ENCODE results near the gene CLK3.

Gene CLK3

GRCh38 chr15:74603789-74604705, 11.6 kb upstream of the CLK3 start:
- FAIRE-seq: no peak

DNA sequence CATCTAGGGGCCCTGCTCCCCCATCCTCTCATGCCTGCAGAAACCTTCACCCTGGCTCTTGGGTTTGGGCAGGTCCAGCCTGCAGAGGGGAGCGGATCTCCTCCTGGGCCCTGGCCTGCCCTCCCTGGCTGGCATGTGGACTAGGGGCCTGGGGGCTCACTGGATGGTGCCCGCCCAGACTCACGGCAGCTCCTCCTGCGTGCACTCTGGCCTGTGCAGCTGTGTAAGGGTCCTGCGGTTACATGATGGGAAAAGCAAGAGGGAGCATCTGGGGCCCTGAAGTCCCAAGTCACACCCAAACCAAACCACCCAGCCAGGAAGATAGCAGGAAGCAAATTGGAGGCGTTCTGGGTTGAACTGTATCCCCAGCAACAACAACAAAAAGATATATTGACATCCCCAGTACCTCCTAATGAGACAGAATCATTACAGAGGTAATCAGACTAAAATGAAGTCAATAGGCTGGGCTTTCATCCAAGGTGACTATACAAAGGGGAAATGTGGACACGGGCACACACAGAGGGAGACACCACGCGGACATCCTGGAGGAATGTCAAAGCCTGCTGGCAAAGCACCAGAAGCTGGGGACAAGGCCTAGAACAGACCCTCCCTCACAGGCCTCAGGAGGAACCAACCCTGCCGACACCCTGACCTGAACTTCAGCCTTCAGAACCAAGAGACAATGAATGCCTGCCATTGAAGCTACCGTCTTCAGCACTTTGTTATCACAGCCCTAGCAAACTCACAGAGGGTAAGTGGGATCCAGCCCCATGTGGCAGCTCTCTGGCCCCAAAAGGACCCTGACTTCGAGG, 10.4 kb upstream of the CLK3 start:
- FAIRE-seq: no peak

DNA sequence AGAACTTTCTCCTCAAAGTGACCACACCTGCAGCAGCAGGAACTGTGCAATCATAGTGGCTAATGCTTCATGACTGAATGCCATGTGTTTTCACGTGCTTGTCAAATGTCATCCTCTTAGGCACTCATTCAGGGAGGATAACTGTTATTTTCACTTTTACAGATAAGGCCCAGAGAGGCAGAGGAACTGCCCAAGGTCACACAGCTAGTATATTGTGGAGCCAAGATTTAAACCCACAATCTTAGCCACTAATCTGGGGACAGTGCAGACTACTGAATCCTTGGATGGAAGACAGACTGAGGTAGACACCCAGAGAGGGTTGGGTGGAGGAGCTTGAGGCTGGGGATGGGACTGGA, 9.9 kb upstream of the CLK3 start:
- no peak for FAIRE-seq

DNA sequence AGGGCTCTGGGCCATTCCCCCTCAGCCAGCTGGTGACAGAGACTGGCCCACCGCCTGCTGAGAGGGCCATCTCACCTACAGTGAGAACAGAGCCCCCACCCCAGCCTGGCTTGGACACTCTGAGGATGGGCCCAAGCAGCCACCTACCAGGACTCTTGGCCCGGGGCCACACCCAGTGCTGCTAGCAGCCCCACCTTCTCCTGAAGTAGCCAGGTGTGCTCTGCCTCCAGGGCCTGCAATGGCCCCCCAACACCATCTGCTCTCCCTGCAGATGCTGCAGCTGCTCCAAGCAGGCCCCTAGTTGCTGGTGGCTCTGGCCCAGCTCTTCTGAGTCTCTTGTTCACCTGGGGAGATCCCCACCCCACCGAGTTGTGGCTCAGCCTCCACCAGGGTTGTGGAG, 6.8 kb upstream of the CLK3 start:
- no peak for FAIRE-seq

DNA sequence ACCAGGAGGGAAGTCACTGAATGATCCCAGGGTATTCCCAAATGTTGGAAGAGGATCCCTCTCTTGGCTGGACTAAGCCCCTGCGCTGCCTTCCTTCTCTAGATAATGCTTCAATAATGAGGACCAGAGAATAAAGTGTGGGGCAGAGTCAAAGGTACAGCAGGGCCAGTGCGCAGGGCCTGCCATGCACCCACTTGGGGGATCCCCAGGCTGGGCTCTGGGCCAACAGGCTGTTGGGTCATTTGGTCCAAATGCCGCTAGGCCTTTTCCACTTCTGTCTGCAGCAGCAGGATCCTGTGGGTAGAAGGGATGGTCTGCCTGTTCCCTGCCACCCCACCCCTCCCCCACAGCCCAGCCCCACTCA, 5.7 kb upstream of the CLK3 start:
- no peak for FAIRE-seq

GRCh38 chr15:74610302-74610951, 5.2 kb upstream of the CLK3 start:
- FAIRE-seq: no peak

DNA sequence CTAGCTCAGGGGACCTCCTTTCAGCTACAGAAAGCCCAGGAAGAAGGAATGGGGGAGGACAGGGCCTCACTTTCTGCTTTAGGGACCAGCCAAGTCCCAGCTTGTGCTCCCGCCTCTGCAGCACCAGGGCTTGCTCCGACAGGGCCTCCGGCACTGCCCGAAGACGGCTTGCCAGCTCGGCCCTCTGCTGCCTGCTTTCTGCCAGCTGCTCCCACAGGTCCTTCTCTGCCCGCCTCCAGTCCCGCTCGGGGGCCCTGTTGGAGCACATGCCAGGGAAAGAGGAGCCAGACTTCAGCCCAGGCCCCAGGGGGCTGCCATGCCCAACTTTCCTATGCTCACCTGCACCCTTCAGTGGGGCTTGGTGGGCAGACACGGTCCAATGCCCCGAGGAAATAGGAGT, 4.3 kb upstream of the CLK3 start:
- no peak for FAIRE-seq

GRCh38 chr15:74611834-74612233, 3.8 kb upstream of the CLK3 start:
- FAIRE-seq: no peak

GRCh38 chr15:74612677-74613076, 3.0 kb upstream of the CLK3 start:
- FAIRE-seq: no peak

DNA sequence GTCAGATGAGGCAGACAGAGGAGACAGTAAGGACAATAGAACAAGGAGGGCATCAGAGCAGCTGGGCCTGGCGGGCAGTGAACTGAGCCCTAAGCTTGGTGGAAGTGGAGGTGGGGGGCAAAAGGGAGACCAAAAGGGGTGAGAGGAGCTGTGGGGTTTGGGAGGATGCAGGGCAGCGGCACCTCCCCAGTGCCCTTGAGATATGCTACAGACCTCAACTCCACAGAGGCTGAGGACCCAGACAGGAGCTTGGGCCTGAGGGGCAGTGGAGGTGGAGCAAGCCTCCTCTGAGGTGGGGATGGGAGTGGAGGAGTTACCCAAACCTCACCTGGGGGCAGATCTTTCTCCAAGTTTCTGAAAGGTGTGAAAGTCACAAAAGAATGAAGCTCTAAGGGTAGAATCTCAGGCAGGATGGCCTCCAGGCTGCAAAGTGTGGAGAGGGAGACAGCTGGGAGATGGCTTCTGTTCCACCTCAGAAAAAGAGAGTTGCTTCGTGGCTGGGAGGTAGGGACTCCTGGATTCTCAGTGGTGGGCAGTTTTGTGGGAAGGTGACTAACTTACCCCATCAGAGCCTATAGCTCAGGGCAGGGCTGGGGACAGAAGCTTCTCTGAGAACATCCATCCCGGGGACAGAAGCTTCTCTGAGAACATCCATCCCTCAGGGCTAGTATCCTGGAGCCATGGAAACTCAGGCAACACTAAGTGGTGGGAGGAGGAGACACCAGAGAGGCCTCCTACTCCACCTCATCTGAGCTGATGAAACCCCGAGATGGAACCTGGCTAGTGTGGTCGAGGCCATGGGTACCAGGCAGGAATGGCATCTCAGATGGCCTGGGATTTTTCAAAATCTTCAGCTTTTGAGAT, 2.3 kb upstream of the CLK3 start:
- no peak for FAIRE-seq

- FAIRE-seq: no peak
These were observed 1.5 kb upstream of the CLK3 start for GRCh38 chr15:74613953-74614743.

GRCh38 chr15:74614744-74615507, 710 bp upstream of the CLK3 start:
- no peak for FAIRE-seq

DNA sequence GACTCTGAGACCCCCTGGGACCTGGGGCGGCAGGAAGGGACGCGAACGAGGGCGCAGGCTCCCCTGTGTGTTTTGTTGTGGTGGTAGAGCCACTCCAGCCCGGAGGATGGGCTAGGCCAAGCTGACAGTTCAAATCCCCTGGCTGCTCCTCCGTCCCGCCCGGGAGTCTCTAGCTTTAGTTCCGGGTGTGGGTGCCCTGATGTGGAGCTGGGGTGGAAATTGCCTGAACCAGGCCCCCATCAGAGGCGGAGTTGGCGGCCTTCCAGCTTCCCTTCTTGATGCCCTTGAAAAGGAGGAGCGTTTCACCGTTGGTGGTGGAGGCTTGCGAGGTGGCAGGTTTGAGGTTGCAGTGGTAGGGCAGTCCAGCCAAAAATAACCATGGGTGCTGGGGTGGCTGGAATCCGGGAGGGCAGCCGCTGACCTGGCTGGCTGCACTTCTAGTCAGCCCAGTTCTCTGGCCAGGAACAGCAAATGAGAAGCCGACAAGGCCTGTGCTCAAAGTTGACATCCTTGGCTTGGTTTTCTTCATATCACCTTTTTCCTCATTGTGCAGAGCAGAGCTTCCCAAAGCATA, 817 bp downstream of the CLK3 start:
- no peak for FAIRE-seq

- FAIRE-seq: no peak
These were observed 1.4 kb downstream of the CLK3 start for GRCh38 chr15:74616996-74617395.

GRCh38 chr15:74618841-74619596, 3.4 kb downstream of the CLK3 start:
- FAIRE-seq: no peak

- FAIRE-seq: no peak
These were observed 4.4 kb downstream of the CLK3 start for GRCh38 chr15:74619916-74620635.

GRCh38 chr15:74620636-74621545, 5.3 kb downstream of the CLK3 start:
- FAIRE-seq: no peak

DNA sequence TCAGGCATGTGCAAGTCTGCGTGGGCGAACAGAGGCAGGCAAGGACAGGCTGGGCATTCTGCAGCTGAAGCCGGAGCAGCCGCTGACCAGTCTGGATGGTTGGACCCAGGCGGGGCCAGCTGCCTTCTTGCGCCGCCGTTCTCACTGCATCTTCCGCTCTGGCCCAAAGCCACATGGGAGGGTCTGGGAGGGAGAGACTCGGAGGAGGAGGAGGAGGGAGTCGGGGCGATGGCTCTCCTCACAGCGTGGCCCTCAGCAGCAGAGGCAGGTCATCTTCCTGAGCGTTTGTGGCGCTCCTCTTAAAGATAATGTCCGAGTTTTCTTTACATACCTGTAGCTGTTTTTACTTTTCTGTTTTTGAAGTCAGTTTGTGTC, 5.9 kb downstream of the CLK3 start:
- no peak for FAIRE-seq

Data from colon (tissue), 2 donors.